GM12878 (cell line): ENCODE measurements around the gene VMO1.

Source experiments
- ATF3 ChIP-seq: IDR thresholded peaks from 2 replicates; pipeline ENCODE4 v1.6.1; 2011; ENCODE audit warnings: low read depth, mild to moderate bottlenecking, low read length, moderate library complexity, borderline replicate concordance; ENCODE audit errors: extremely low read depth
- CEBPB ChIP-seq, 2 experiments: fragments of 150-350 bp in 1 of 2; IDR thresholded peaks; 2 replicates each; pipeline ENCODE4 v1.6.1; 2012 to 2014; ENCODE audit warnings: low read depth in 2 of 2, low read length in 2 of 2, borderline replicate concordance in 1 of 2, inconsistent platforms in 1 of 2
- CTCF ChIP-seq, 3 experiments: IDR thresholded peaks in 2 of 3; conservative IDR thresholded peaks in 1 of 3; 2 replicates each; pipeline ENCODE4 v1.5.1; 2011; ENCODE audit warnings: low read depth in 3 of 3, low read length in 3 of 3, mild to moderate bottlenecking in 3 of 3, control low read depth in 2 of 3, moderate library complexity in 2 of 3, inconsistent platforms in 1 of 3, mixed read lengths in 1 of 3; ENCODE audit not compliant: control insufficient read depth in 2 of 3, insufficient read depth in 1 of 3; ENCODE audit errors: extremely low read depth in 1 of 3
- E2F4 ChIP-seq: IDR thresholded peaks from 2 replicates; pipeline ENCODE4 v1.6.1; 2012; ENCODE audit warnings: low read depth, low read length, improper control_type of control experiment
- HDAC2 ChIP-seq: fragments of 200-600 bp; sonication (generic); IDR thresholded peaks from 2 replicates; pipeline ENCODE4 v1.6.1; 2017
- MXI1 ChIP-seq: fragments of 150-350 bp; IDR thresholded peaks from 2 replicates; pipeline ENCODE4 v1.6.1; 2011; ENCODE audit warnings: low read depth, mild to moderate bottlenecking, inconsistent platforms, low read length, improper control_type of control experiment
- POLR2AphosphoS5 ChIP-seq: IDR thresholded peaks from 2 replicates; pipeline ENCODE4 v1.6.1; 2011; ENCODE audit warnings: mild to moderate bottlenecking, low read length, inconsistent platforms
- RB1 ChIP-seq: fragments of 450-650 bp; formaldehyde crosslinking; IDR thresholded peaks from 2 replicates; pipeline ENCODE4 v1.6.1; 2017; ENCODE audit warnings: mild to moderate bottlenecking, borderline replicate concordance
- SRF ChIP-seq, 2 experiments: IDR thresholded peaks; 2 replicates each; pipeline ENCODE4 v1.6.1; 2011; ENCODE audit warnings: low read depth in 2 of 2, low read length in 2 of 2, mild to moderate bottlenecking in 1 of 2, moderate library complexity in 1 of 2
- WRNIP1 ChIP-seq: IDR thresholded peaks from 2 replicates; pipeline ENCODE4 v1.6.1; 2011; ENCODE audit warnings: low read depth, low read length, improper control_type of control experiment, borderline replicate concordance
- ZNF274 ChIP-seq: IDR thresholded peaks from one replicate; pipeline ENCODE4 v1.8.0; 2011; ENCODE audit not compliant: insufficient read length, insufficient read depth
- ZSCAN29 ChIP-seq: fragments of 450-650 bp; IDR thresholded peaks from 2 replicates; pipeline ENCODE4 v1.6.1; 2017; ENCODE audit warnings: mild to moderate bottlenecking, moderate library complexity
- ZZZ3 ChIP-seq: IDR thresholded peaks from 2 replicates; pipeline ENCODE4 v1.6.1; 2011; ENCODE audit warnings: low read depth; ENCODE audit not compliant: control insufficient read depth, insufficient read length
- TF ChIP-seq, protein P1 (sequence below): fragments of 450-650 bp; conservative IDR thresholded peaks from 2 replicates; pipeline ENCODE4 v1.6.1; 2017; ENCODE audit warnings: mild to moderate bottlenecking, moderate library complexity

- TF ChIP-seq, protein P1, sequence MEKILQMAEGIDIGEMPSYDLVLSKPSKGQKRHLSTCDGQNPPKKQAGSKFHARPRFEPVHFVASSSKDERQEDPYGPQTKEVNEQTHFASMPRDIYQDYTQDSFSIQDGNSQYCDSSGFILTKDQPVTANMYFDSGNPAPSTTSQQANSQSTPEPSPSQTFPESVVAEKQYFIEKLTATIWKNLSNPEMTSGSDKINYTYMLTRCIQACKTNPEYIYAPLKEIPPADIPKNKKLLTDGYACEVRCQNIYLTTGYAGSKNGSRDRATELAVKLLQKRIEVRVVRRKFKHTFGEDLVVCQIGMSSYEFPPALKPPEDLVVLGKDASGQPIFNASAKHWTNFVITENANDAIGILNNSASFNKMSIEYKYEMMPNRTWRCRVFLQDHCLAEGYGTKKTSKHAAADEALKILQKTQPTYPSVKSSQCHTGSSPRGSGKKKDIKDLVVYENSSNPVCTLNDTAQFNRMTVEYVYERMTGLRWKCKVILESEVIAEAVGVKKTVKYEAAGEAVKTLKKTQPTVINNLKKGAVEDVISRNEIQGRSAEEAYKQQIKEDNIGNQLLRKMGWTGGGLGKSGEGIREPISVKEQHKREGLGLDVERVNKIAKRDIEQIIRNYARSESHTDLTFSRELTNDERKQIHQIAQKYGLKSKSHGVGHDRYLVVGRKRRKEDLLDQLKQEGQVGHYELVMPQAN: no peak
- TF ChIP-seq ZZZ3 (no peak), ATF3 (no peak), MXI1 (no peak), WRNIP1 (no peak), RB1 (no peak), POLR2AphosphoS5 (no peak), ZNF274 (no peak), HDAC2 (no peak), E2F4 (no peak), SRF (IDR thresholded peaks at IDR 0.05; ENCODE audit: low read depth in 2 of 2, low read length in 2 of 2) (no peak), CEBPB (IDR thresholded peaks at IDR 0.05; ENCODE audit: borderline replicate concordance in 1 of 2, low read depth in 2 of 2, low read length in 2 of 2) (no peak), CTCF (IDR thresholded peaks at IDR 0.05 in 2 of 3, conservative IDR thresholded peaks at IDR 0.05 in 1 of 3; ENCODE audit: control insufficient read depth in 2 of 3, extremely low read depth in 1 of 3, insufficient read depth in 1 of 3, low read depth in 3 of 3, low read length in 3 of 3) (no peak), ZSCAN29 (no peak)
Observed at GRCh38 chr17:4811471-4811870, 25.3 kb upstream of the VMO1 start.
